Spinal cord (tissue), 10 donors: Measurements from ENCODE around the gene PALS1. TPM values are rescaled to one million over a fixed set of nuclear protein-coding genes. Genes with fewer than 3 reads are reported as not detected.
A peak's percentile ranks its signal among the peaks of the same experiment; 100 is the strongest.

Source experiments
- DNase-seq, 6 donors: peaks; one replicate each; pipeline versions ENCODE4 v3.0.0 to v3.0.0-alpha.2; 2013 to 2015; ENCODE audit warnings: low spot score in 6 of 6, low read depth in 4 of 6
- H3K27ac ChIP-seq: one replicate; pipeline ENCODE4 v1.5.1; 2013; ENCODE audit warnings: low read depth, low read length, control low read depth
- H3K27me3 ChIP-seq: one replicate; pipeline ENCODE4 v1.6.1; 2013; ENCODE audit warnings: low read length; ENCODE audit not compliant: control insufficient read depth, insufficient read depth
- H3K36me3 ChIP-seq: one replicate; pipeline ENCODE4 v1.6.1; 2013; ENCODE audit warnings: low read length; ENCODE audit not compliant: control insufficient read depth, insufficient read depth
- H3K4me1 ChIP-seq: one replicate; pipeline ENCODE4 v1.6.1; 2013; ENCODE audit warnings: low read length; ENCODE audit not compliant: control insufficient read depth, insufficient read depth
- H3K4me3 ChIP-seq: one replicate; pipeline ENCODE4 v1.5.1; 2013; ENCODE audit warnings: low read depth, low read length, control low read depth
- H3K9me3 ChIP-seq: one replicate; pipeline ENCODE4 v1.6.1; 2013; ENCODE audit warnings: low read length; ENCODE audit not compliant: control insufficient read depth, insufficient read depth
- WGBS: methylation state at CpG from one replicate; pipeline ENCODE4 v1.1.5; 2013; ENCODE audit warnings: missing lambda C conversion rate; ENCODE audit not compliant: insufficient coverage; 5-methylcytosine and 5-hydroxymethylcytosine counted together
- long read RNA-seq, 4 donors: transcript quantifications; one replicate each; lab custom pipeline, GENCODE V29; 2026
- polyA plus RNA-seq, 2 donors: library from polyadenylated mRNA; unstranded; fragments of 120-200 nt; gene quantifications; one replicate each; pipeline ENCODE4 v1.2.1, GENCODE V29; 2013; ENCODE audit not compliant: insufficient read length in 2 of 2
- total RNA-seq, 2 donors: library from RNA; depleted of rRNA in 1 of 2; stranded (reverse); fragments of 120-200 nt in 1 of 2; fragments of >200 nt in 1 of 2; gene quantifications; one replicate each; pipeline versions ENCODE4 v1.2.3 to v1.2.4, GENCODE V29; 2013 to 2014
- donor health status: healthy.

PALS1 gene
- total RNA-seq (10 to 100 TPM; 30.8 to 53.8 TPM), polyA plus RNA-seq (10 to 100 TPM; 30.0 to 40.3 TPM)
- long read RNA-seq, donor 1, full-length matches to known transcripts: 2 of 30 reads
- long read RNA-seq, donor 1, partial matches to known transcripts: 28 of 30 reads
- long read RNA-seq, donor 1, other reads (novel, unspliced or antisense): 0 of 30 reads
- long read RNA-seq, donor 2, full-length matches to known transcripts: 2 of 2 reads
- long read RNA-seq, donor 2, partial matches to known transcripts: 0 of 2 reads
- long read RNA-seq, donor 2, other reads (novel, unspliced or antisense): 0 of 2 reads
- long read RNA-seq, donor 3, full-length matches to known transcripts: 2 of 33 reads
- long read RNA-seq, donor 3, partial matches to known transcripts: 31 of 33 reads
- long read RNA-seq, donor 3, other reads (novel, unspliced or antisense): 0 of 33 reads
- long read RNA-seq, donor 4, full-length matches to known transcripts: 1 of 151 reads
- long read RNA-seq, donor 4, partial matches to known transcripts: 150 of 151 reads
- long read RNA-seq, donor 4, other reads (novel, unspliced or antisense): 0 of 151 reads

GRCh38 chr14:67241411-67242167, at the start of gene PALS1:
PALS1 (plus strand) TSS chr14:67241435; CDS start chr14:67279171, 37,736 bp downstream.
- peak within 1 kb of the TSS; percentile 80 for H3K4me3 ChIP-seq
- DNase-seq: peak in 3 of 6 donors; percentile 31 to 80 (median 44)
- peak within 1 kb of the TSS; percentile 91 for H3K27ac ChIP-seq
- peaks cover 9% of the 10 kb centered on the region for H3K4me1 ChIP-seq
- no peaks in the 10 kb centered on the region for H3K9me3 ChIP-seq
- 0% methylated on average over 61 of the region's 64 CpGs for WGBS
- H3K27me3 ChIP-seq: no peaks in the 10 kb centered on the region
- H3K36me3 ChIP-seq: no peaks in the 10 kb centered on the region

GRCh38 chr14:67191768-67192290, 49.4 kb upstream of the PALS1 start:
- WGBS: 40% methylated on average over 1 of the region's 8 CpGs
- Histone ChIP-seq H3K4me3 (no peak overlapping the region), H3K27ac (no peak overlapping the region)

GRCh38 chr14:67192366-67192765, 48.9 kb upstream of the PALS1 start:
- WGBS: 93% methylated on average over 2 of the region's 2 CpGs
- Histone ChIP-seq H3K4me3 (no peak overlapping the region), H3K9me3 (no peaks in the 10 kb centered on the region), H3K27me3 (no peaks in the 10 kb centered on the region), H3K4me1 (no peaks in the 10 kb centered on the region), H3K27ac (no peak overlapping the region), H3K36me3 (no peaks in the 10 kb centered on the region)
- no peak for DNase-seq

More at GRCh38 chr14:67191768-67192290, 49.4 kb upstream of the PALS1 start:
- Histone ChIP-seq H3K36me3 (no peaks in the 10 kb centered on the region), H3K4me1 (no peaks in the 10 kb centered on the region), H3K9me3 (no peaks in the 10 kb centered on the region), H3K27me3 (no peaks in the 10 kb centered on the region)
- peak in 2 of 6 donors; percentile 6 to 22 for DNase-seq

DNA sequence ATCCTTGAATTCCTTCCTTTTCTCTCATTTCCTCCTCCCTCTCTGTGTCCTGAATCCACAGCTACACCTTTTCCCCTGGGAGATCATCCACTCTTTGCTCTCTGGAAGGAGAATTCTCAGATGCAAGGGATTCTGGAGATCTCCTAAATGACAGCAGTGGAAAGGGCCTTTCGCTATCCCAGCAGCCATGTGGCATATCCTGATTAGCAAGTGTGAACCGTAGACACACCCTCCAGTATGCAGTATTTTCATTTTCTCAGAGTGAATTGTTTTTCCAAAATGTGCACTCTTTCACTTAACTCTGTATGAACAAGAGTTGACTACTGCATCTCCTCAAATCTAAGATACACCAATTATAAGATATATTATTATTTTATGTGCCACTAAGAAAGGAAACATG, 46.0 kb upstream of the PALS1 start:
- H3K4me3 ChIP-seq: no peak overlapping the region
- 86% methylated on average over 2 of the region's 2 CpGs for WGBS
- no peak for DNase-seq
- H3K9me3 ChIP-seq: no peaks in the 10 kb centered on the region
- H3K36me3 ChIP-seq: peaks cover 7% of the 10 kb centered on the region
- no peaks in the 10 kb centered on the region for H3K4me1 ChIP-seq
- H3K27me3 ChIP-seq: no peaks in the 10 kb centered on the region
- H3K27ac ChIP-seq: no peak overlapping the region

DNA sequence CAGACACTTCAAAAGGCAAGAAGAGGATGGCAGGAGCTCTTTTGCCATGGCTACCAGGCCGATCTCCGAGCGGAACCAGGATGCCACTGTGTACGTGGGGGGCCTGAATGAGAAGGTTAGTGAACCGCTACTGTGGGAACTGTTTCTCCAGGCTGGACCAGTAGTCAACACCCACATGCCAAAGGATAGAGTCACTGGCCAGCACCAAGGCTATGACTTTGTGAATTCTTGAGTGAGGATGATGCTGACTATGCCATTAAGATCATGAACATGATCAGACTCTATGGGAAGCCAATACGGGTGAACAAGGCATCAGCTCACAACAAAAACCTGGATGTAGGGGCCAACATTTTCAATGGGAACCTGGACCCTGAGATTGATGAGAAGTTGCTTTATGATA, 42.2 kb upstream of the PALS1 start:
- Histone ChIP-seq H3K4me1 (no peaks in the 10 kb centered on the region), H3K4me3 (no peak overlapping the region), H3K36me3 (peaks cover 7% of the 10 kb centered on the region), H3K9me3 (no peaks in the 10 kb centered on the region), H3K27me3 (no peaks in the 10 kb centered on the region), H3K27ac (no peak overlapping the region)
- no peak for DNase-seq
- 93% methylated on average over 6 of the region's 6 CpGs for WGBS

DNA sequence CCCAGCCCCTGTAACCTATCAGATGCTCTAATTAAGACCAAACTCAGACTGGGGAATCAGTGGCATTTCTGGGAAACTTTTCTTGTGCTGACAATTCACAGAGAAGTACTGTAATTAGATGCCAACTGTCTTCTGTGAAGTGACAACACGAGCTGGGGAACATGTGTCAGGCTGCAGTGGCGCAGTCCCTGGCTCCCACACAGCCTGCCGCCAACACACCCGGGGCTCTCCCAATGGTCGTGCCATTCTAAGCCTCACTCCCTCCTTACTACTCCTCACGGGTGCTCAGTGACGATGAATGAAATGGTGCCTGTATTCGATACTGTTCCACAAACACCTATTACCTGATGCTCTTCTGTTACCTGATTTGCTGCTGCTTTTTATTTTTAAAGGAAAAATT, 33.4 kb upstream of the PALS1 start:
- WGBS: 94% methylated on average over 5 of the region's 8 CpGs
- no peaks in the 10 kb centered on the region for H3K9me3 ChIP-seq
- no peak for DNase-seq
- H3K27ac ChIP-seq: no peak overlapping the region
- no peaks in the 10 kb centered on the region for H3K4me1 ChIP-seq
- no peak overlapping the region for H3K4me3 ChIP-seq
- H3K36me3 ChIP-seq: no peaks in the 10 kb centered on the region
- H3K27me3 ChIP-seq: no peaks in the 10 kb centered on the region

DNA sequence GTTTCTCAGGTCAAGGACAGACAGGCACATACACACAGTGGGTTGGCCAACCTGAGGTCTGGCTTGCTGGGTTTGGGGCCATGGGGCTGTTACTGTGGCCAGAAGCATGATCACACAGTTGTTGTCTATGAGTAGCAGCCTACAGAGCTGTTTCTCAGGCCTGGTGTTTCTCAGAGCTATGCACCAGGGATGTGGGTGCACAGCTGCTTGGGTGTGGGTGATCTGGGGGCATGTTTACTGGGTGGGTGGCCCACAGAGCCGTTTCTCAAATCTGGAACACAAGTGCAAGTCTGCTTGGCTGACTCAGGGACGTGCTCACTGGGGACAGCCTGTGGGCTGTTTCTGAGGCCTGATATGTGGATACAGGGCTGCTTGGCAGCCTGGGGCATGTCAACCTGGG, 23.1 kb upstream of the PALS1 start:
- DNase-seq: no peak
- Histone ChIP-seq H3K27ac (no peak overlapping the region), H3K4me3 (no peak overlapping the region), H3K27me3 (no peaks in the 10 kb centered on the region), H3K4me1 (no peaks in the 10 kb centered on the region), H3K36me3 (no peaks in the 10 kb centered on the region), H3K9me3 (no peaks in the 10 kb centered on the region)
- 76% methylated on average over 2 of the region's 2 CpGs for WGBS

GRCh38 chr14:67221248-67221981, 19.8 kb upstream of the PALS1 start:
- peak in 1 of 6 donors; percentile 9 for DNase-seq
- Histone ChIP-seq H3K4me3 (no peak overlapping the region), H3K4me1 (no peaks in the 10 kb centered on the region), H3K27me3 (no peaks in the 10 kb centered on the region), H3K9me3 (no peaks in the 10 kb centered on the region), H3K36me3 (no peaks in the 10 kb centered on the region), H3K27ac (no peak overlapping the region)
- no CpG with 5 or more reads among the region's 6 CpGs for WGBS

DNA sequence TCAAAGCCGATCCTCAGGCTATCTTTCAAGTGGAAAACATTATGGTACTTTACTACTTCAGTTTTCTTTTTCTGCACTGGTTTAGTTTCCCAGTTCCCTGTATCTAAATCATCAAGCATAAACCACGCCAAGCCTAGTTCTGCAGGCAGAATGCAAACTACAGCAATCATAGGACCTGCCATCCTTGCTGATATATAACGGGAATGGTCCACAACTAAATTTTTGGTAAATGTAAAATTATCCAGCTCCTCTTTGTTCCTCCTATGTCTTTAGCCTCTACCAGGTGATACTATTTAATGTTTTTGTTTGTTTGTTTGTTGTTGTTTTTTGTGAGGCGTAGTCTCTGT, 19.3 kb upstream of the PALS1 start:
- no peak overlapping the region for H3K4me3 ChIP-seq
- WGBS: 92% methylated on average over 3 of the region's 4 CpGs
- H3K27me3 ChIP-seq: no peaks in the 10 kb centered on the region
- no peaks in the 10 kb centered on the region for H3K9me3 ChIP-seq
- no peak overlapping the region for H3K27ac ChIP-seq
- DNase-seq: no peak
- H3K4me1 ChIP-seq: no peaks in the 10 kb centered on the region
- H3K36me3 ChIP-seq: no peaks in the 10 kb centered on the region
